IgD-negative memory B cell (primary cell): ENCODE data around the gene CAMK2N2. TPM values are rescaled to one million over a fixed set of nuclear protein-coding genes. Genes with fewer than 3 reads are reported as not detected.

Experiments
- H3K27ac Mint-ChIP-seq, 3 donors: one replicate each; pipeline ENCODE4 v1.8.0; 2020 to 2022; ENCODE audit warnings: mild to moderate bottlenecking in 3 of 3, mixed read lengths in 3 of 3, moderate library complexity in 1 of 3
- H3K27me3 Mint-ChIP-seq: one replicate; pipeline ENCODE4 v1.8.0; 2021; ENCODE audit warnings: mixed read lengths
- H3K36me3 Mint-ChIP-seq: one replicate; pipeline ENCODE4 v1.8.0; 2020; ENCODE audit warnings: mild to moderate bottlenecking, mixed read lengths
- H3K4me1 Mint-ChIP-seq, 3 donors: one replicate each; pipeline ENCODE4 v1.8.0; 2020 to 2022; ENCODE audit warnings: mixed read lengths in 3 of 3, mild to moderate bottlenecking in 1 of 3
- H3K4me3 Mint-ChIP-seq, 4 donors: one replicate each; pipeline ENCODE4 v1.8.0; 2020 to 2022; ENCODE audit warnings: mild to moderate bottlenecking in 4 of 4, mixed read lengths in 4 of 4, moderate library complexity in 3 of 4
- H3K9me3 Mint-ChIP-seq, 3 donors: one replicate each; pipeline ENCODE4 v1.8.0; 2020 to 2021; ENCODE audit warnings: mixed read lengths in 3 of 3, mild to moderate bottlenecking in 1 of 3
- polyA plus RNA-seq: library from polyadenylated mRNA; unstranded; fragments of 300-500 nt; fragmentation: Illumina TruSeq; gene quantifications from one replicate; pipeline ENCODE4 v1.2.3, GENCODE V29; 2021

CAMK2N2 gene
- polyA plus RNA-seq, 1 donor from 2014 or later: not detected

DNA sequence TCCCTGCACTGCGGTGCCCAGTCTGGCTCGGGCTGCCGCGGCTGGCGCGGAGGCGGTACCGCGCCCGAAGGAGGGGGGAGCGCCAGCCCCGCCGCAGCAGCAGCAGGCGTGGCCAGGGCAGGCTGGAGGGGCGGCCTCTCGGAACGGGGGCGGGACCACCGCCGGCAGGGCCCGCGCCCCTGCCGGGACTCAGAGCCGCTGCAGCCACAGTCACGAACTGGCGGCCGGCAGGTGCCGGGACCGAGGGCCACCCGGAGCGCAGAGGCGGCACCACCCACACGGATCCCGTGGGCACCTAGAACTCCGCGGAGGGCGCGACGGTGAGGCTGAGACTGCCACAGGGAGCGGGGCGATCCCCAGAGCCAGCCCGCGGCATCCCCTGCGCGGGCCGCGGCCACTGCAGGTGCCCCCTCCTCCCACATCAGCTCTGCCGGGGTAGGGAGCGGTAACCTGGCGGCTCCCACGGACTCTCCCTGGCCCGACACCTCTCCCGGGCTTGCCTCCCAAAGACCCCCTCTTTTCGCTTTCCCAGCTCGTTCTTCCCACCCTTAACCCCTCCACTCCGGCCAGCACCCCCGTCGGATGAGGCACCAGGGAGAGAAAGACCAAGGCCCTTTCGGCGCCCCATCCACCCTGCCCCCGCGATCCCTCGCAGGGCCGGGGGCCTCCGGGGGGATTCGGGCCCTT is 31.8 kb downstream of the CAMK2N2 start, which contains the start of gene VWA5B2:
Gene VWA5B2 (plus strand): TSS at position 192 of the 687 bp plus-strand sequence. CDS start 944 bp downstream, outside the sequence.
- no peak within 1 kb of the TSS for H3K27ac Mint-ChIP-seq
- H3K36me3 Mint-ChIP-seq: no peaks in the 10 kb centered on the region
- H3K9me3 Mint-ChIP-seq: no peaks in the 10 kb centered on the region
- peak within 1 kb of the TSS; percentile 33 to 88 (median 68) for H3K4me3 Mint-ChIP-seq
- peaks cover 50% of the 10 kb centered on the region for H3K27me3 Mint-ChIP-seq
- H3K4me1 Mint-ChIP-seq: peaks cover 0 to 9% (median 3%) of the 10 kb centered on the region in 3 donors

DNA sequence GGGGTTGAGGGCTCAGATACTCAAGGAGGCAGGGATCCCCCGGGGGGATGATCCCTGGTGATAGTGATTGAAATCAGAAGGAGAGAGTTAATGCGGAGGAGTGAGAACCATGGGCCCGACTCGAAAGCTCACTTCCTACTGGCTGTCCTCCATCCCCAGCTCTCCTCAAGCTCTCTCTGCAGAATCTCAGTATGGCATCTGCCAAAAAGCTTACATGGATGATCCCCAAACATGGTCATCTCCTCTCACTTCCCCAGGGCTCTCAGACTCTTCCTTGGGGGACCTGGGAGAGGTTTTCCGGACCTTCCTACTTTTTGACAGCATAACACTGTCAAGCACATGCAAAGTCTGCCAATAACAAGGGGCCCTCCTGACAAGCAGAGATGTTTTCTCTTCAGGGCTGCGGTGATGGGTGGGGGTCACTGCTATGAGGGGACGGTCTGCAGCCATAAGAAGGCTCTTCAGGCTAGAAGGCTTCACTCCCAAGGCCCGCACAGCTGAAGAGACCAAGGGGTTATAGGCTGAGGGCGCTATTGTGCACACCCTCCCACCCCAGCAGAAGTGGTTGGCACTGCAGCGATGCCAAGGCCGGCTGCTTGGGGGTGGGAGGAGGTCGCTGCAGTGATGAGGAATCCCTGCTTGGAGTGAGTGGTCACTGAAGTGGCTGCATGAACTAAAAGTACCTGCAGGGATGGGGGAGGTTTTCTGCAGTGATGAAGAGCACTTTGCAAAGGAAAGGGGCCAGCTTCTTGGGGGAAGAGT is 32.8 kb downstream of the CAMK2N2 start:
- Mint-ChIP-seq H3K4me3 (peak overlapping the region; percentile 33 to 86 (median 58)), H3K4me1 (peaks cover 0 to 9% (median 3%) of the 10 kb centered on the region in 3 donors), H3K36me3 (no peaks in the 10 kb centered on the region), H3K9me3 (no peaks in the 10 kb centered on the region), H3K27me3 (peaks cover 53% of the 10 kb centered on the region), H3K27ac (no peak overlapping the region)

DNA sequence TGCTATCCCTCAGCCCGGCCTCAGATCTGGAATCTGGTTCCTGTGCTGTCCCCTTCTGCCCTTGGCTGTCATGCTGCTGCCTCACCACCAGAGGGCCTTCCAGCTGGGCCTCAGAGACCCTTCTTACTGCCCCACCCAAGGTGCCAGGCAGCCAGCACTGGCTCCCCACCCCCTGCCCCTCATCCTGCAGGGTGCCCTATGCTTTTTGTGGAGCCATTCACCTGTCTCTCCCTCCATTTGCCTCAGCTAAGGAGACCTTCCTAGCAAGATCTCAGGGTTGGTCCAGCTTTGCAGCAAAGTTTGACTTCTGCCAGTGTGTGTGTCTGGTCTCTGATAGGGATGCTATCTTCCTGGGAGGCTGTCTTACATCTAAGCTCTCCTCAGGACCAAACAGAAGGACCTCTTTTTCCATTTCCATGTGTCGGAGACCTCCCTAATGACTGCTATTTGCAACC is 33.8 kb downstream of the CAMK2N2 start:
- Mint-ChIP-seq H3K4me3 (peak overlapping the region in 1 of 4 donors; percentile 6), H3K4me1 (peaks cover 0 to 9% (median 3%) of the 10 kb centered on the region in 3 donors), H3K27ac (no peak overlapping the region), H3K9me3 (no peaks in the 10 kb centered on the region), H3K36me3 (no peaks in the 10 kb centered on the region), H3K27me3 (peaks cover 48% of the 10 kb centered on the region)

DNA sequence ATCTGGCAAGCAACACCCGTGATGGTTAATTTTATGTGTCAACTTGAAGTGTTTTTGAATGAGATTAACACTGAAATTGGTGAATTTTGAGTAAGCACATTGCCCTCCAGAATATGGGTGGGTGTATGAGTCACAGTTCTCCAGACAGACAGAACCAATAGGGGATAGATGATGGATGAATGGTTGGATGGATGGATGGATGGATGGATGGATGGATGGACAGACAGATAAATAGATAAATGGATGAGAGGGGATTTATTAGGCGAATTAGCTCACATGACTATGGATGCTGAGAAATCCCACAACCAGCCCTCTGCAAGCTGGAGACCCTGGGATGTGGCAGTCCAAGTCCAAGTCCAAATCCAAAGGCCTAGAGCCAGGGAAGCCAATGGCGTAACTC is 37.4 kb downstream of the CAMK2N2 start:
- Mint-ChIP-seq H3K4me1 (peaks cover 0 to 2% (median 2%) of the 10 kb centered on the region in 3 donors), H3K9me3 (no peaks in the 10 kb centered on the region), H3K36me3 (no peaks in the 10 kb centered on the region), H3K4me3 (no peak overlapping the region), H3K27ac (no peak overlapping the region), H3K27me3 (peaks cover 30% of the 10 kb centered on the region)

DNA sequence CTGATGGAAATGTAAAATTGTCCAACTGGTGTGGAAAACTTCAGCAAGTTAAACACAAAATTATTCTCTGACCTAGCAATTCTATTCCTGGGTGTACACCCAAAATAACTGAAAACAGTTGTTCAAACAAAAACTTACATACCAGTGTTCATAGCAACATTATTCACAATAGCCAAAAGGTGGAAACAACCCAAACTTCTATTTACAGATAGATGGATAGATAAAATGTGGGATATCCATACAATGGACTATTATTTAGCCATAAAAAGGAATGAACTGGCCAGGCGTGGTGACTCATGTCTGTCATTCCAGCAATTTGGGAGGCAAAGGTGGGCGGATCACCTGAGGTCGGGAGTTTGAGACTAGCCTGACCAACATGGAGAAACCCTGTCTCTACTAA is 38.8 kb downstream of the CAMK2N2 start:
- H3K36me3 Mint-ChIP-seq: no peaks in the 10 kb centered on the region
- no peak overlapping the region for H3K27ac Mint-ChIP-seq
- H3K9me3 Mint-ChIP-seq: no peaks in the 10 kb centered on the region

DNA sequence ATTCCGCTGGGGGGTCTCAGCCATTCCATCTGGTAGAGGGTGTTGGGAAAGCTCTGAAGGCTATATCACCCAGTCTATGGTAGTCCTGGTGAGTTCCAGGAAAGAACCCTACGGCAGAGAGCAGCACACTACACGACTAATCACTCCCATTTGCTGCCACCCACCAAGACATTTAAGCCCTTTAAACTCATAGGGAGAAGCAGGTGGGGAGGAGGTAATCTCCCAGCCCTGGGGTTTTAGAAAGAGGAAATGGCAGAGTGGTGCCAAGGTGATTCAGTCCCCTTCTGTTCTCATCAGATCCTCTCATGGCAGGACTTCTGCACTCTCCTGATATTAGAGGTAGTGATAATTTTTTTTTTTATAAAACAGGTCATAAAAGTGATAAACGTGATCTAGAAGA is 42.5 kb downstream of the CAMK2N2 start:
- Mint-ChIP-seq H3K9me3 (no peaks in the 10 kb centered on the region), H3K27me3 (peaks cover 8% of the 10 kb centered on the region), H3K27ac (no peak overlapping the region), H3K36me3 (no peaks in the 10 kb centered on the region), H3K4me1 (no peaks in the 10 kb centered on the region), H3K4me3 (no peak overlapping the region)

More for the DNA sequence above, 38.8 kb downstream of the CAMK2N2 start:
- no peaks in the 10 kb centered on the region for H3K4me1 Mint-ChIP-seq
- no peak overlapping the region for H3K4me3 Mint-ChIP-seq
- peaks cover 21% of the 10 kb centered on the region for H3K27me3 Mint-ChIP-seq

DNA sequence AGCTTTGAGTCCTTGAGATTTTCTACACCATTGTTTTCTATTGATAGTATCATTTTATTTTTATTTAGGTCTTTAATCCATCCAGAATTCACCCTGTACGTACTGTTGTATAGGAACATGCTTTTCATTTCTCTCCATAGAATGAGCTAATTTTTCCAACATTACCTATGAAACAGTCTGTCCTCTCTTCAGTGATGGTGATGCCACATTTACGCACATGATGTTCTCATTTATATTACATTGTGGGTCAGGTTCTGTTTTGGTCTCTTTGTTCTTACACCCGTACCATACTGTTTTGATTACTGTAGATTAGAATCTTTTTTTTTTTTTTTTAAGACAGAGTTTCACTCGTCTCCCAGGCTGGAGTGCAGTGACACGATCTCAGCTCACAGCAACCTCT is 49.6 kb downstream of the CAMK2N2 start:
- H3K4me1 Mint-ChIP-seq: no peaks in the 10 kb centered on the region
- no peaks in the 10 kb centered on the region for H3K36me3 Mint-ChIP-seq
- H3K27me3 Mint-ChIP-seq: peaks cover 12% of the 10 kb centered on the region
- peaks cover 0 to 3% (median 0%) of the 10 kb centered on the region in 3 donors for H3K9me3 Mint-ChIP-seq
- no peak overlapping the region for H3K4me3 Mint-ChIP-seq
- H3K27ac Mint-ChIP-seq: no peak overlapping the region

DNA sequence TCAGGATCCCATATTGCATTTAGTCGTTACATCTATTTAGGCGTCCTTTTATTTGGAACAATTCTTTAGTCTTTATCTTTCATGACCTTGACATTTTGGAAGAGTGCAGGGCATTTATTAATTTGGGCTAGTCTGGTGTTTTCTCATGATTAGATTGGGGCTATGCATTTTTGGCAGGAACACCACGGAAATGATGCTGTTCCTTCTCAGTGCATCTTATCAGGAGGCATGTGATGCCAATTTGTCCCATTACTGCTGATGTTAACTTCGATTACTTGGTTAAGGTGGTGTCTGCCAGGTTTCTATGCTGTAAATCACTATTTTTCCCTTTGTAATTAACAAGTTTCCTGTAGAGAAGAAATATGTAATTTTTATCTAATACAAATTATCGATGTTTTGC is 50.1 kb downstream of the CAMK2N2 start:
- Mint-ChIP-seq H3K9me3 (peaks cover 0 to 3% (median 0%) of the 10 kb centered on the region in 3 donors), H3K36me3 (no peaks in the 10 kb centered on the region), H3K27ac (no peak overlapping the region), H3K4me1 (no peaks in the 10 kb centered on the region), H3K27me3 (peaks cover 16% of the 10 kb centered on the region), H3K4me3 (no peak overlapping the region)

Other genes starting within 250 kb of the CAMK2N2 start
- gene ABCC5, start 243.7 kb downstream of the CAMK2N2 start, polyA plus RNA-seq: 5.6 TPM
- gene HTR3D, start 229.8 kb downstream of the CAMK2N2 start, polyA plus RNA-seq: not detected
- not detected for gene HTR3C, start 208.5 kb downstream of the CAMK2N2 start, polyA plus RNA-seq
- gene HTR3E, start 164.5 kb downstream of the CAMK2N2 start, polyA plus RNA-seq: not detected
- gene EIF2B5, start 126.2 kb downstream of the CAMK2N2 start, polyA plus RNA-seq: 44.5 TPM
- 6.4 TPM for gene DVL3, start 106.2 kb downstream of the CAMK2N2 start, polyA plus RNA-seq
- 249 TPM for gene AP2M1, start 86.7 kb downstream of the CAMK2N2 start, polyA plus RNA-seq
- 49.1 TPM for gene ABCF3, start 75.4 kb downstream of the CAMK2N2 start, polyA plus RNA-seq
- 0.20 TPM for gene VWA5B2, start 32.0 kb downstream of the CAMK2N2 start, polyA plus RNA-seq
- 72.3 TPM for gene ALG3, start 12.6 kb downstream of the CAMK2N2 start, polyA plus RNA-seq
- 3.2 TPM for gene EEF1AKMT4, start 11.9 kb downstream of the CAMK2N2 start, polyA plus RNA-seq
- gene ECE2, start 14.5 kb upstream of the CAMK2N2 start, polyA plus RNA-seq: not detected
- gene PSMD2, start 37.7 kb upstream of the CAMK2N2 start, polyA plus RNA-seq: 143 TPM
- 28.0 TPM for gene EIF4G1, start 53.1 kb upstream of the CAMK2N2 start, polyA plus RNA-seq
- gene FAM131A, start 76.0 kb upstream of the CAMK2N2 start, polyA plus RNA-seq: 2.6 TPM
- 0.53 TPM for gene CLCN2, start 100.1 kb upstream of the CAMK2N2 start, polyA plus RNA-seq
- 40.8 TPM for gene POLR2H, start 100.2 kb upstream of the CAMK2N2 start, polyA plus RNA-seq
- 0.14 TPM for gene THPO, start 116.7 kb upstream of the CAMK2N2 start, polyA plus RNA-seq
- not detected for gene CHRD, start 118.5 kb upstream of the CAMK2N2 start, polyA plus RNA-seq